SU-DHL-6 (cell line): Measurements from ENCODE around the gene DYNC2H1.

Experiments used
- H2AFZ ChIP-seq: fragments of 200-600 bp; sonication (generic); 2 replicates; pipeline ENCODE4 v1.6.1; 2014; ENCODE audit warnings: low read depth, mild to moderate bottlenecking, moderate library complexity, mixed read lengths, antibody characterized with exemption, low read length; ENCODE audit not compliant: severe bottlenecking
- H3F3A ChIP-seq: fragments of 200-600 bp; shearing (Covaris generic); 2 replicates; pipeline ENCODE4 v1.6.0; 2016; ENCODE audit warnings: antibody characterized with exemption, mild to moderate bottlenecking; ENCODE audit not compliant: insufficient read depth
- H3K27ac ChIP-seq: fragments of 200-600 bp; sonication (generic); 2 replicates; pipeline ENCODE4 v1.5.1; 2016; ENCODE audit warnings: low read depth, mild to moderate bottlenecking, low read length, moderate library complexity, mixed read lengths
- H3K27me3 ChIP-seq: fragments of 200-600 bp; sonication (generic), shearing (Covaris generic); 2 replicates; pipeline ENCODE4 v1.6.0; 2014; ENCODE audit warnings: mild to moderate bottlenecking, low read length
- H3K36me3 ChIP-seq: fragments of 200-600 bp; sonication (generic); 2 replicates; pipeline ENCODE4 v1.6.1; 2014; ENCODE audit warnings: mild to moderate bottlenecking, low read length, mixed read lengths
- H3K4me2 ChIP-seq: fragments of 300-600, 200-600 bp; shearing (Covaris generic), sonication (generic); 2 replicates; pipeline ENCODE4 v1.6.0; 2014; ENCODE audit warnings: low read length, low read depth, mild to moderate bottlenecking; ENCODE audit not compliant: poor library complexity, severe bottlenecking
- H3K4me3 ChIP-seq: fragments of 200-600 bp; sonication (generic); 2 replicates; pipeline ENCODE4 v1.5.1; 2014; ENCODE audit warnings: antibody characterized with exemption, low read length, mild to moderate bottlenecking, mixed read lengths; ENCODE audit not compliant: insufficient read depth, poor library complexity, severe bottlenecking
- H3K79me2 ChIP-seq: fragments of 200-600 bp; sonication (generic); 2 replicates; pipeline ENCODE4 v1.6.1; 2014; ENCODE audit warnings: mild to moderate bottlenecking, low read length, moderate library complexity; ENCODE audit not compliant: insufficient read depth
- H3K9ac ChIP-seq: fragments of 200-600 bp; sonication (generic); 2 replicates; pipeline ENCODE4 v1.7.0; 2014; ENCODE audit warnings: mild to moderate bottlenecking, low read length
- H3K9me2 ChIP-seq: fragments of 200-600 bp; sonication (generic); replicated peaks from 2 replicates; pipeline ENCODE4 v1.6.1; 2014; ENCODE audit warnings: low read length; ENCODE audit not compliant: insufficient read depth
- H3K9me3 ChIP-seq: fragments of 200-600 bp; sonication (generic); 2 replicates; pipeline ENCODE4 v1.6.1; 2014; ENCODE audit warnings: low read length, mixed read lengths; ENCODE audit not compliant: insufficient read depth
- H4K20me1 ChIP-seq: fragments of 200-600 bp; sonication (generic); 2 replicates; pipeline ENCODE4 v1.6.1; 2014; ENCODE audit warnings: low read depth, mild to moderate bottlenecking, antibody characterized with exemption, low read length, moderate library complexity, mixed read lengths
- EZH2phosphoT487 ChIP-seq: fragments of 200-600 bp; sonication (generic), shearing (Covaris generic); conservative IDR thresholded peaks from 2 replicates; pipeline ENCODE4 v1.6.1; 2018; ENCODE audit warnings: mild to moderate bottlenecking, antibody characterized with exemption, low read length, moderate library complexity, mixed read lengths
- TF ChIP-seq, protein P1 (sequence below): fragments of 200-600 bp; sonication (generic); IDR thresholded peaks from one replicate; pipeline ENCODE4 v1.5.1; 2017; ENCODE audit warnings: antibody characterized with exemption, mild to moderate bottlenecking, low read length, moderate library complexity; ENCODE audit not compliant: insufficient read depth, poor library complexity, severe bottlenecking

DYNC2H1 gene

DNA sequence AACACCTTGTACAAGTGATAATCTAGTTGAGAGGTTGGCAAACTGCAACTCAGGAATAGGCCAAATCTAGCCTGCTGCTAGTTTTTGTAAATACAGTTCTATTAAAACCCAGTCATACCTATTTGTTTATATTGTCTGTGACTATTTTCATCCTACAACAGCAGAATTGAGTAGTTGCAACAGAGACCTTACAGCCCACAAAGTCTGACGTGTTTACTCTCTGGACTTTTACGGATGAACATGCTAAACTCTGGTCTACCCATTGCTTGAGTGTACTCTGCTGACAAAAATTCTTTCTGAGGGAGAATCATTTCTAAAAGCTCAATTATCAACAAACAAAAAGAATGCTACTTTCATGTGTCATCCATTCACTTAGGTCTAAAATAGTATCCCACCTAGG is 287.0 kb downstream of the DYNC2H1 start:
- Histone ChIP-seq H3K9ac (no peak overlapping the region), H3K9me3 (no peaks in the 10 kb centered on the region), H3K79me2 (no peaks in the 10 kb centered on the region), H3K27ac (no peak overlapping the region), H4K20me1 (no peaks in the 10 kb centered on the region), H3K4me3 (no peak overlapping the region), H3K36me3 (no peaks in the 10 kb centered on the region), H3K4me2 (no peak overlapping the region), H3K9me2 (no peaks in the 10 kb centered on the region), H2AFZ (no peak overlapping the region), H3K27me3 (no peaks in the 10 kb centered on the region), H3F3A (no peaks in the 10 kb centered on the region)
- no peak for TF ChIP-seq EZH2phosphoT487
- TF ChIP-seq, protein P1, sequence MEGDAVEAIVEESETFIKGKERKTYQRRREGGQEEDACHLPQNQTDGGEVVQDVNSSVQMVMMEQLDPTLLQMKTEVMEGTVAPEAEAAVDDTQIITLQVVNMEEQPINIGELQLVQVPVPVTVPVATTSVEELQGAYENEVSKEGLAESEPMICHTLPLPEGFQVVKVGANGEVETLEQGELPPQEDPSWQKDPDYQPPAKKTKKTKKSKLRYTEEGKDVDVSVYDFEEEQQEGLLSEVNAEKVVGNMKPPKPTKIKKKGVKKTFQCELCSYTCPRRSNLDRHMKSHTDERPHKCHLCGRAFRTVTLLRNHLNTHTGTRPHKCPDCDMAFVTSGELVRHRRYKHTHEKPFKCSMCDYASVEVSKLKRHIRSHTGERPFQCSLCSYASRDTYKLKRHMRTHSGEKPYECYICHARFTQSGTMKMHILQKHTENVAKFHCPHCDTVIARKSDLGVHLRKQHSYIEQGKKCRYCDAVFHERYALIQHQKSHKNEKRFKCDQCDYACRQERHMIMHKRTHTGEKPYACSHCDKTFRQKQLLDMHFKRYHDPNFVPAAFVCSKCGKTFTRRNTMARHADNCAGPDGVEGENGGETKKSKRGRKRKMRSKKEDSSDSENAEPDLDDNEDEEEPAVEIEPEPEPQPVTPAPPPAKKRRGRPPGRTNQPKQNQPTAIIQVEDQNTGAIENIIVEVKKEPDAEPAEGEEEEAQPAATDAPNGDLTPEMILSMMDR = no peak

DNA sequence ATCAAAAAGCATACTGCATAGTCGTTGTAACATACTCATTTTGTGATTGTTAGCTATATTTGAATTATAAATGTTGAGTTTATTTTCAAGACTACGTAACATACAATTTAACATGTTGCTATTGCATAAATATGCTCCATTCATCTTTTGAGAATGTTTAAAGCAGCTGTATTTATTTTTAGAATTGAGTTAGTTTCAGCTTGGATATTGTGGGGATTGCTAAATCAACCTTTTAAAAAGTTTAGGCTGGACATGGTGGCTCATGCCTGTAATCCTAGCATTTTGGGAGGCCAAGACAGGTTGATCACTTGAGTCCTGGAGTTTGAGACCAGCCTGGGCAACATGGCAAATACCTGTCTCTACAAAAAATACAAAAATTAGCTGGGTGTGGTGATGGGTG is 288.1 kb downstream of the DYNC2H1 start:
- Histone ChIP-seq H3K4me2 (no peak overlapping the region), H3K4me3 (no peak overlapping the region), H3K9me2 (no peaks in the 10 kb centered on the region), H2AFZ (no peak overlapping the region), H3F3A (no peaks in the 10 kb centered on the region), H3K9ac (no peak overlapping the region), H3K36me3 (no peaks in the 10 kb centered on the region), H3K79me2 (no peaks in the 10 kb centered on the region), H3K9me3 (no peaks in the 10 kb centered on the region), H3K27me3 (no peaks in the 10 kb centered on the region), H3K27ac (no peak overlapping the region), H4K20me1 (no peaks in the 10 kb centered on the region)
- TF ChIP-seq, protein P1 = no peak
- no peak for TF ChIP-seq EZH2phosphoT487

DNA sequence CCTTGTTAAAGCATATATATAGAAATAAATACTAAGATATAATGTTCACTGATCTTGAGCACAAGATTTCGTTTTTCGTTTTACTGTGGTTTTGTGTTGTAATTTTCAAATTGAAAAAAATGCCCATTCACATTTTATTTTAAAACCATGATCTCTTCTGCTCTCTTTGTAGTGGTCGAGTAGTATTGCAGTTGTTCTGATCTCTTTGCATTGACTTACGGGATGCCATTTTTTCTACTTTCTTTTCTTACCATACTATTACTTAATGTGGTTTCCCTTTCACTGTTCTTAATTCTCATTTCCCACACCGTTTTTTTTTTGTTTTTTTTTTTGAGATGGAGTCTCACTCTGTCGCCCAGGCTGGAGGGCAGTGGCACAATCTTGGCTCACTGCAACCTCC is 289.6 kb downstream of the DYNC2H1 start:
- Histone ChIP-seq H3K4me3 (no peak overlapping the region), H3K36me3 (no peaks in the 10 kb centered on the region), H3K27ac (no peak overlapping the region), H3K27me3 (no peaks in the 10 kb centered on the region), H3K79me2 (no peaks in the 10 kb centered on the region), H3K9me3 (no peaks in the 10 kb centered on the region), H4K20me1 (no peaks in the 10 kb centered on the region), H2AFZ (no peak overlapping the region), H3K9me2 (no peaks in the 10 kb centered on the region), H3F3A (no peaks in the 10 kb centered on the region), H3K9ac (no peak overlapping the region), H3K4me2 (no peak overlapping the region)
- TF ChIP-seq, protein P1 = no peak
- no peak for TF ChIP-seq EZH2phosphoT487
